Neuron (in vitro differentiated cells): Measurements from ENCODE around the gene MMP28.
A peak's percentile ranks its signal among the peaks of the same experiment; 100 is the strongest.

Experiments
- H2AFZ ChIP-seq: one replicate; pipeline ENCODE4 v1.6.1; 2013; ENCODE audit warnings: low read depth, mild to moderate bottlenecking, inconsistent platforms, low read length, moderate library complexity
- H3K27me3 ChIP-seq: one replicate; pipeline ENCODE4 v1.6.1; 2013; ENCODE audit warnings: low read length; ENCODE audit not compliant: insufficient read depth
- H3K36me3 ChIP-seq: one replicate; pipeline ENCODE4 v1.6.1; 2013; ENCODE audit warnings: low read length; ENCODE audit not compliant: insufficient read depth
- H3K4me1 ChIP-seq: one replicate; pipeline ENCODE4 v1.6.1; 2013; ENCODE audit warnings: low read length; ENCODE audit not compliant: insufficient read depth
- H3K4me3 ChIP-seq: 2 replicates; pipeline ENCODE4 v1.5.1; 2013; ENCODE audit warnings: mild to moderate bottlenecking, low read length, moderate library complexity
- H3K9me3 ChIP-seq: one replicate; pipeline ENCODE4 v1.6.1; 2013; ENCODE audit warnings: low read length

MMP28 gene

GRCh38 chr17:35795007-35795870 is at the start of gene MMP28:
Gene MMP28, minus strand, starts transcription at chr17:35795641. Its CDS starts 264 bp downstream, at chr17:35795377.
- H3K4me1 ChIP-seq: peaks cover 7% of the 10 kb centered on the region
- H3K9me3 ChIP-seq: no peaks in the 10 kb centered on the region
- H3K4me3 ChIP-seq: peak within 1 kb of the TSS; percentile 31
- peak within 1 kb of the TSS; percentile 43 for H2AFZ ChIP-seq
- no peaks in the 10 kb centered on the region for H3K36me3 ChIP-seq
- peaks cover 79% of the 10 kb centered on the region for H3K27me3 ChIP-seq

GRCh38 chr17:35844547-35844946 is 49.1 kb upstream of the MMP28 start:
- Histone ChIP-seq H3K36me3 (peaks cover 90% of the 10 kb centered on the region), H3K4me3 (no peak overlapping the region), H3K27me3 (no peaks in the 10 kb centered on the region), H2AFZ (no peak overlapping the region), H3K9me3 (no peaks in the 10 kb centered on the region), H3K4me1 (no peaks in the 10 kb centered on the region)

DNA sequence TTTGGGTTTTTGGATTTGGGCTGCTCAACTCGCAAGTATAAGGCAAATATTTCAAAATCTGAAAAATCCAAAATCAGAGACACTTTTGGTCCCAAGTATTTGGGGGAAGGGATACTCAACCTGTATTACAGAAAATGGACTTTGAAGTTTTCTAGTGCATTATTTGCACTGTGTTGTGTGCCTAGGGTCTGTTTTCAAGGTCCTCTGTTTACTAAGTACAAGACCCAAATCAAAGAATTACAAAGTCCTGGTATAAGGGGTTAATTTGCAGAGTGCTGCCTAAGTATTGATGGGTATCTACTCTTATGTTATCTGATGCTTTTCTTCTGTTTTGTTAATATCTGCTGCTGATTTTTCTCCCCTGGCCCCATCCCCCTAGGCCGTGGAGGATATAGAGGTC is 48.3 kb upstream of the MMP28 start:
- H3K36me3 ChIP-seq: peaks cover 89% of the 10 kb centered on the region
- no peaks in the 10 kb centered on the region for H3K4me1 ChIP-seq
- no peak overlapping the region for H3K4me3 ChIP-seq
- no peak overlapping the region for H2AFZ ChIP-seq
- no peaks in the 10 kb centered on the region for H3K27me3 ChIP-seq
- no peaks in the 10 kb centered on the region for H3K9me3 ChIP-seq

GRCh38 chr17:35842239-35842638 is 46.8 kb upstream of the MMP28 start:
- Histone ChIP-seq H3K4me3 (no peak overlapping the region), H3K27me3 (no peaks in the 10 kb centered on the region), H3K4me1 (no peaks in the 10 kb centered on the region), H2AFZ (no peak overlapping the region), H3K9me3 (no peaks in the 10 kb centered on the region), H3K36me3 (peaks cover 89% of the 10 kb centered on the region)

DNA sequence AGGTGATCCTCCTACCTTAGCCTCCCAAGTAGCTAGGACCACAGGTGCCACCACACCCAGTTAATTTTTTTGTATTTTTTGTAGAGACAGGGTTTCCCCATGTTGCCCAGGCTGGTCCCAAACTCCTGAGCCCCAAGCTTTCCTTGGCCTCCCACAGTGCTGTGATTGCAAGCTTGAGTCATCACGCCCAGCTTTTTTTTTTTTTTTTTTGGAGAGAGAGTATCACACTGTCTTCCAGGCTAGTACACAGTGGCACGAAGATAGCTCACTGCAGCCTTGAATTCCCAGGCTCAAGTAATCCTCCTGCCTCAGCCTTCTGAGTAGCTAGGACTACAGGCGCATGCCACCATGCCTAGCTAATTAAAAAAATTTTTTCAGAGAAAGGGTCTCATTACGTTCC is 46.1 kb upstream of the MMP28 start:
- Histone ChIP-seq H2AFZ (no peak overlapping the region), H3K36me3 (peaks cover 89% of the 10 kb centered on the region), H3K27me3 (no peaks in the 10 kb centered on the region), H3K4me1 (no peaks in the 10 kb centered on the region), H3K9me3 (no peaks in the 10 kb centered on the region), H3K4me3 (no peak overlapping the region)

DNA sequence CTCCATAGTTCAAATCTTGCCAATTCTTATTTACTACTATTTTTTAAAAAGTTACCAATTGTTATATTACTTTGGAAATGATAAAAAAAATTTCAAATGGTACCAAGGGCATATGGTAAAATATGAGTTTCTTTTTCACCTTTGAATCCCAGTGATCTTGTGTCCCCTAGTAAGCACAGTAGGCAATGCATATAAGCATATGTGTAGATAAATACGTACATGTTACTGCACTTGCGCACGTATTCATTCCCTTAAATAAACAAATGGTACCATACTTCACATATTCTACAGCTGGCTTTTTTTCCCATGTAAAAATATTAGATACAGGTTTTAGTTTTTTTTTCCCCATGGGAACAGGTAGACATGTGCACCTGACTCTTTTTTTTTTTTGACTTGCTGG is 45.7 kb upstream of the MMP28 start:
- Histone ChIP-seq H3K4me1 (no peaks in the 10 kb centered on the region), H3K27me3 (no peaks in the 10 kb centered on the region), H3K4me3 (no peak overlapping the region), H3K36me3 (peaks cover 89% of the 10 kb centered on the region), H2AFZ (no peak overlapping the region), H3K9me3 (no peaks in the 10 kb centered on the region)

DNA sequence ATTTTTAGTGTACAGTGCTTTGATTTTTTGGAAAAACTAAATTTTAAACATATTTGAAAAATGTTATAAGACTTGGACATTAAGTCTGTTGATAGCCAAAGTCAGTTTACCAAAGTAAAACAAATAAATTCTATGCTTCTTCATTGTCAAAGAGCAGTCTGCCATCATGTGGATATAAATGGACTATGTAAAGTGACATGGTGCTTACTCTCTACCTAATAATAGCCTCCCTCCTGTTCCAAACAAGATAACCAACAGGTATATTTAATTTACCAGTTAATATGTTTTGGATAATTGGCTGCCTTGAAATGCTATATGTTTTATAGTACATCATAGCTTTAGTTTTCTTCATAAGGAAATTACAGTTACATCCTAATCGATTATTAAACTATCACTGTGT is 29.8 kb upstream of the MMP28 start:
- no peaks in the 10 kb centered on the region for H3K27me3 ChIP-seq
- no peaks in the 10 kb centered on the region for H3K4me1 ChIP-seq
- H3K36me3 ChIP-seq: peaks cover 87% of the 10 kb centered on the region
- no peak overlapping the region for H3K4me3 ChIP-seq
- no peaks in the 10 kb centered on the region for H3K9me3 ChIP-seq
- no peak overlapping the region for H2AFZ ChIP-seq

- Histone ChIP-seq H3K9me3 (no peaks in the 10 kb centered on the region), H2AFZ (no peak overlapping the region), H3K27me3 (no peaks in the 10 kb centered on the region), H3K36me3 (peaks cover 90% of the 10 kb centered on the region), H3K4me1 (no peaks in the 10 kb centered on the region), H3K4me3 (no peak overlapping the region)
These were observed 25.9 kb upstream of the MMP28 start for GRCh38 chr17:35821308-35821707.

DNA sequence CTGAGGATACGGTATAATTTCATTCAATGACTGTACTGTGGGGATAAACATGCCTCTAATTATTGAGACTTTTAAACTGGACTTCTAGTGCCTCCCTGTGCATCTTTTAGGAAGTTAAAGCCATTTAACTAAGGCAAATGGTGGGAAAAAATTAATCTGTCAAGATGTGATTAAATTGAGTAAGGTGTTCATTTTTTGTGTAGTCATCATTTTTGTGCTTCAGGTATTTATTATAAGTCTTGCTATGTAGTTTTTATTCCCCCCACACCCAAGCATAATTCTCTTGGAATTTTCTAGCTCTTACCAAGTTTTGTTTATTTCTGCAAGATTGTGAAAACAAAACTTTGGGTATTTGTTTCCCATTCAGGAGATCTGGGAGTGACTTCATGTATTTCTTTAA is 24.0 kb upstream of the MMP28 start:
- H3K36me3 ChIP-seq: peaks cover 84% of the 10 kb centered on the region
- H3K4me1 ChIP-seq: no peaks in the 10 kb centered on the region
- H3K9me3 ChIP-seq: no peaks in the 10 kb centered on the region
- H3K27me3 ChIP-seq: no peaks in the 10 kb centered on the region
- H2AFZ ChIP-seq: no peak overlapping the region
- no peak overlapping the region for H3K4me3 ChIP-seq

- Histone ChIP-seq H3K36me3 (peaks cover 72% of the 10 kb centered on the region), H3K27me3 (no peaks in the 10 kb centered on the region), H3K4me1 (no peaks in the 10 kb centered on the region)
These were observed 21.8 kb upstream of the MMP28 start for GRCh38 chr17:35817196-35817595.

DNA sequence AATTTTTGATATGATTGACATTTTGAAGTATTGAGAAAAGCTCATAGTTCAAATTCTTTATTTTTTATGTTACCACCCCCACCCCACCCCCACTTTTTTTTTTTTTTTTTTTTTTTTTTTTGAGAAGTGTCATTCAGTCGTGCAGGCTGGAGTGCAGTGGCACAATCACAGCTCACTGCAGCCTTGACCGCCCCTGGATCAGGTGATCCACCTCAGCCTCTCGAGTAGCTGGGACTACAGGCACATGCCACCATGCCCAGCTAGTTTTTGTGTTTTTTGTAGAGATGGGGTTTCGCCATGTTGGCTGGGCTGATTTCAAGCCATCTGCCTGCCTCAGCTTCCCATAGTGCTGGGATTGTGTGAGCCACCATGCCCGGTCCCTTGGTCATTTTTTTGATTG is 21.3 kb upstream of the MMP28 start:
- no peak overlapping the region for H3K4me3 ChIP-seq
- H3K36me3 ChIP-seq: peaks cover 71% of the 10 kb centered on the region

More at GRCh38 chr17:35817196-35817595, 21.8 kb upstream of the MMP28 start:
- Histone ChIP-seq H2AFZ (no peak overlapping the region), H3K4me3 (no peak overlapping the region), H3K9me3 (no peaks in the 10 kb centered on the region)

DNA sequence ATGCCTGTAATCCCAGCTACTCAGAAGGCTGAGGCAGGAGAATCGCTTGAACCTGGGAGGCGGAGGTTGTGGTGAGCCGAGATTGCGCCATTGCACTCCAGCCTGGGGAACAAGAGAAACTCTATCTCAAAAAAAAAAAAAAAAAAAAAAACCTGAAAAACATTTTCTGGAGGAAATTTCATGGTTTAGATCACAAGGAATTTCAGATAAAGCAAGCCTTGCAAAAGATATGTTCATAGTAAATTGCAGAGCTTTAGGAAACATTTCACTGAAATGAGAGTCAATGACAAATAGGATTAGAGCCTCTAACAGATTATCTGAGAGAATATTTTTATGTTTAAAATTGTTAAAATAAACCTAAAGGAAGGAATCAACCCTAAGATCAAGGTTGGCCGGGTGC is 17.0 kb upstream of the MMP28 start:
- H3K4me1 ChIP-seq: peaks cover 20% of the 10 kb centered on the region
- no peak overlapping the region for H2AFZ ChIP-seq
- no peaks in the 10 kb centered on the region for H3K9me3 ChIP-seq
- no peak overlapping the region for H3K4me3 ChIP-seq
- H3K27me3 ChIP-seq: no peaks in the 10 kb centered on the region
- peaks cover 40% of the 10 kb centered on the region for H3K36me3 ChIP-seq

More for the DNA sequence above, 21.3 kb upstream of the MMP28 start:
- no peak overlapping the region for H2AFZ ChIP-seq
- H3K27me3 ChIP-seq: no peaks in the 10 kb centered on the region
- peaks cover 3% of the 10 kb centered on the region for H3K4me1 ChIP-seq
- H3K9me3 ChIP-seq: no peaks in the 10 kb centered on the region

DNA sequence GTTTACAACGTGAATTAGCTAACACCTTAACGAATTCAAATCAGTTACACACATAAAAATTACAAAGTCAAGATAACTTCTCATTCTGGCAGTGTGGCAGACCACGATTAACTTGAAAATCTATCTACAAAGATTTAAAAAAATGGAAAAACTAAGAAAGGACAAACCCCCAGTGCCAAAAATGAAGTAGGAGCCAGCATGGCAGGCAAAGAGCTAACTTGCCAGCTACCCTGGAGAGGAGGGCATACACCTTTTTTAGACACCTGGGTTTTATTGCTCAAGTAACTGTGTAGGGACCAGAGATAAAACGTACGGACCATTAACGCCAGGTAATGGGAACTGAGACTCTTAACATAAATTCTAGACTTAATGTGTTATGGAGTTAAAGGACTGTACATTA is 16.3 kb upstream of the MMP28 start:
- Histone ChIP-seq H3K4me1 (peaks cover 23% of the 10 kb centered on the region), H3K27me3 (no peaks in the 10 kb centered on the region), H2AFZ (no peak overlapping the region), H3K36me3 (peaks cover 33% of the 10 kb centered on the region), H3K4me3 (peak overlapping the region; percentile 5), H3K9me3 (no peaks in the 10 kb centered on the region)
